Epithelial cell of esophagus (primary cell): ENCODE results near the gene ZNF24.

Experiments used
- DNase-seq: peaks from one replicate; pipeline ENCODE4 v3.0.0; 2010; ENCODE audit warnings: low read depth
- H3K4me3 ChIP-seq: 2 replicates; pipeline ENCODE4 v1.5.1; 2011; ENCODE audit warnings: mild to moderate bottlenecking, low read length, control low read depth
- TF ChIP-seq, protein P1 (sequence below): IDR thresholded peaks from 2 replicates; pipeline ENCODE4 v1.5.1; 2011; ENCODE audit warnings: low read depth, mild to moderate bottlenecking, low read length, control low read depth, inconsistent platforms; ENCODE audit not compliant: insufficient read depth; ENCODE audit errors: missing control alignments

ZNF24 gene

DNA sequence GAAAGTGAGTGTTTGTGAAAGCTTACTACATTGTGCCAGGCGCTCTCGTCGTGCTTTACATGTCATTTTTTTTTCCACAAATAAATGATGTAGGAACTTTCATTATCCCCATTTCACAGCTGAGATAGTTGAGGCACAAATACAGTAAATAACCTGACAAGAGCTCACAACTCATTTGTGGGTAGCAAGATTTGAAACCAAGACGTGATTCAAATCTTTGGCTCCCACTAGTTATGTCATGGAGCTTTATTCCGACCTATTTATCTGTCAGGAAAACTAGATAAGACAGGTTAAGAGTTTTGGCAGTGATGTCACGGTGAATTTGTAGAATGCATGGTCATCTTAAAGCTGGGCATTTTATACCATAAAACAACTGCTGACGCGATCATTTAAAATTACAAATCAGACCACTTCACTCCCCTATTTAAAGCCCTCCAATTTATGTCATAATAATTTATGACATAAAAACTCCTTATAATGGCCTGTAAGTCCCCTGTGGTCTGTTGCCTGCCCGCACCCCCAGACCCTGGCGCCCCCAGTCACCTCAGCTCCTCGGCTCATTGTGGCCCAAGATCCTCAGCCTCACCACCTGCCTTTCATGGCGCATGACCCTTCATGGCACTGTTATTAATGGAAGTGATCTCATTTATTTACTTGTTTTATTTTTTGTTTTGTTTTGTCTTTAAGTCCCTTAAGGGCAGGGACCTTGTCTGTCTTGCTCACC is 678 bp upstream of the ZNF24 start:
- peak overlapping the region; percentile 83 for H3K4me3 ChIP-seq
- TF ChIP-seq, protein P1, sequence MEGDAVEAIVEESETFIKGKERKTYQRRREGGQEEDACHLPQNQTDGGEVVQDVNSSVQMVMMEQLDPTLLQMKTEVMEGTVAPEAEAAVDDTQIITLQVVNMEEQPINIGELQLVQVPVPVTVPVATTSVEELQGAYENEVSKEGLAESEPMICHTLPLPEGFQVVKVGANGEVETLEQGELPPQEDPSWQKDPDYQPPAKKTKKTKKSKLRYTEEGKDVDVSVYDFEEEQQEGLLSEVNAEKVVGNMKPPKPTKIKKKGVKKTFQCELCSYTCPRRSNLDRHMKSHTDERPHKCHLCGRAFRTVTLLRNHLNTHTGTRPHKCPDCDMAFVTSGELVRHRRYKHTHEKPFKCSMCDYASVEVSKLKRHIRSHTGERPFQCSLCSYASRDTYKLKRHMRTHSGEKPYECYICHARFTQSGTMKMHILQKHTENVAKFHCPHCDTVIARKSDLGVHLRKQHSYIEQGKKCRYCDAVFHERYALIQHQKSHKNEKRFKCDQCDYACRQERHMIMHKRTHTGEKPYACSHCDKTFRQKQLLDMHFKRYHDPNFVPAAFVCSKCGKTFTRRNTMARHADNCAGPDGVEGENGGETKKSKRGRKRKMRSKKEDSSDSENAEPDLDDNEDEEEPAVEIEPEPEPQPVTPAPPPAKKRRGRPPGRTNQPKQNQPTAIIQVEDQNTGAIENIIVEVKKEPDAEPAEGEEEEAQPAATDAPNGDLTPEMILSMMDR, result no peak
- no peak for DNase-seq

DNA sequence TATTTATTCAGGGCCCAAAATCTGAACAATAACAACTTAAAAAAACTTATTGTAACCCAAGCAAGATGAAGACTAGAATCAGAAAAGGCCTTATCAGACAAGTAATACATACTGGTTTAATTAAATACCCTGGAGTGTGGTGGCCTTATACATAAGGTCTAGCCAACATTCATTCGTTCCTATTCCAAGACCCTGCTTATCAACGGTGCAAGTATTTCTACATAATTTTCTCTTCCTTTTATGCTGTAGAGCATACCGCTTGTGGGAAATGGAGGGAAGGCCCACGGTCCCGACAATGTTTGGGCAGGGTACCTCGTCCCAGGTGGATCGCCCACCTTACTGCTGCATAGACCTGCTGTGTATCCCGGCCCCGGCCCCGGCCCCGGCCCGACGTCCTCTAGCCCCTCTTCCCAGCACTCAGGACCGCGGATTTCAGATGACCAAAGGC is 708 bp downstream of the ZNF24 start:
- H3K4me3 ChIP-seq, result peak overlapping the region; percentile 83
- DNase-seq, result peak; percentile 8
- TF ChIP-seq, protein P1, result no peak

DNA sequence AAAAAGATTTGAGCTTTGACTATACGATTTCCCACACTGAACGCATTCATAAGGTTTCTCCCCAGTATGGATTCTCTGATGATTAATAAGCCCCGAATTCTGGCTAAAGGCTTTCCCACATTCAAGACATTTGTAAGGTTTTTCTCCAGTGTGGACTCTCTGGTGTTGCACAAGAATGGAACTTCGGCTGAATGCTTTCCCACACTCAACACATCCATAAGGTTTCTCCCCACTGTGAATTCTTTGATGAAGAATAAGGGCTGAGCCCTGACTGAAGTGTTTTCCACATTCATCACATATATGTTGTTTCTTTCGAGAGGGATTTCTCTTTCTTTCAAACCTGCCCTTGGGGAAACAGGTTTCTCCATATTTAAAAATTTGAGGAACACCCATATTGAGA is 6.9 kb downstream of the ZNF24 start:
- TF ChIP-seq, protein P1, result no peak
- no peak for DNase-seq
- no peak overlapping the region for H3K4me3 ChIP-seq

DNA sequence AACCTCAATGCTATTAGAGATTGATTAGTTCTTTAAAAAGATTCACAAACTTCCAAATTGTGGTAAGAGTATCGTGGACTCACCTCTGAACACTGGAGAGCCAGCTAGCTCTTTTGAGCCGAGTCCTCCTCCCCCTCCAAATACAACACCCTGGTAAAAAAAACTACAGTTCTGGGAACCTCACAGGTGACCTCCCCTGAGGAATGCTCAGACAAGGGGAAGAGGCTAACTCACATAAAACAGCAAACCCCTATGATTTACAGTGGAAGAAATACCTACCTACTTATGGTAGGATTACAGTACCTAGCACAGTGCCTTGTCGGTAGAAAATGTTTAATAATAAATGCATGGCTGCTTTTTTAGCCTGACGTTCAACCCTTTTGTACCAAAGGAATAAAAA is 8.4 kb downstream of the ZNF24 start:
- H3K4me3 ChIP-seq, result no peak overlapping the region
- TF ChIP-seq, protein P1, result no peak
- no peak for DNase-seq

DNA sequence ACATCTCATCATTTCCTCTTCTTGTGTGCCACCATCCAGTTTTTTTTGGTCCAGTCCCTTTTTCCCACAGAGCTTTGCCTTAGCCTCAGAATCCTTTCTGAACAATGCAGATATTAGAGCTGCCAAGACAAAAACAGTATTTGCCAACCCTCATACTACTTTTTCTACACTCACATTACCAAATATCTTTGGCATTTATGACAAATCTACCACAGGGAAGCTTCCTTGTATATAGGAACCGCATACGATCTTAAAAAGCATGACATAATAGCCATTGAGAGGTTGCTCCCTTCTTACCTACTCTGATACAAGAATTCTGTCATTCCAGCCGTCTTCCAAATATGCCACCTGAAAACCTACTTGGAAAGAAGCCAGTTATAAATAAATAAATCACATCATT is 9.4 kb downstream of the ZNF24 start:
- TF ChIP-seq, protein P1, result no peak
- peak; percentile 72 for DNase-seq
- no peak overlapping the region for H3K4me3 ChIP-seq

DNA sequence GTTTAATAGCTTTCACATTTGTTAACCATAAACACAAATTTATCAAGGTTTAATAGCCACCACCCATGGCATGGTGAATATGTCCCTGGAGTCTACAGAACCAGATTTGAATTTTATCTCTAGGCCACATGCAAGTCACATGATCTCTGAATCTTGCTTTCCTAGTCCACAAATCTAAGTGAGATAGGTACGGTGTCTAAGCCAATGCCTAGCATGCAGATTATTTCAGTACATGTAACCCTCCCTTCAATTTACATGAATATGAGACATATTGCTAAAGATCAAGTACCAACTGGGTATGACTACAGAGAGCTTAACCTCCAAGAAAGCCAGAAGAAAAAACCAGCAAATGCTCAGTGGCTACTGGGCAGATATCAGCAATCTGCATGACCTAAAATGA is 10.0 kb downstream of the ZNF24 start:
- H3K4me3 ChIP-seq, result no peak overlapping the region
- TF ChIP-seq, protein P1, result no peak
- no peak for DNase-seq
